ENCODE measurements around the gene DNAJC13.

- TF ChIP-seq CEBPB (IDR thresholded peaks at IDR 0.05), result no peak
- no peak for TF ChIP-seq MAX (IDR thresholded peaks at IDR 0.05)
- TF ChIP-seq YY1 (IDR thresholded peaks at IDR 0.05; ENCODE audit: low read depth), result no peak
- no peak for TF ChIP-seq EP300 (IDR thresholded peaks at IDR 0.05; ENCODE audit: borderline replicate concordance)
- TF ChIP-seq CREB1 (IDR thresholded peaks at IDR 0.05; ENCODE audit: low read depth), result no peak
- TF ChIP-seq TAF1 (IDR thresholded peaks at IDR 0.05; ENCODE audit: low read depth), result no peak
- no peak for TF ChIP-seq USF1 (IDR thresholded peaks at IDR 0.05)
- no peak for TF ChIP-seq NFIC (IDR thresholded peaks at IDR 0.05)
- no peak for TF ChIP-seq RAD21 (IDR thresholded peaks at IDR 0.05; ENCODE audit: low read depth)
- no peak for TF ChIP-seq EGR1 (IDR thresholded peaks at IDR 0.05)
- no peak for TF ChIP-seq TCF12 (IDR thresholded peaks at IDR 0.05; ENCODE audit: low read depth)
- TF ChIP-seq FOXM1 (IDR thresholded peaks at IDR 0.05; ENCODE audit: borderline replicate concordance, low read depth), result no peak
- no peak for TF ChIP-seq REST (IDR thresholded peaks at IDR 0.05; ENCODE audit: low read depth)
- TF ChIP-seq TEAD4 (IDR thresholded peaks at IDR 0.05), result no peak
Measured at GRCh38 chr3:132469326-132469725, 52.0 kb downstream of the DNAJC13 start.
